Heart right ventricle (tissue), 16 donors: ENCODE measurements around the gene RIMKLB. TPM values are rescaled to one million over a fixed set of nuclear protein-coding genes. Genes with fewer than 3 reads are reported as not detected.

Experiments
- ATAC-seq, 8 donors: fragments of 200-7000 bp; cut with Tn5 transposase; one replicate each; pipeline ENCODE4 v1.9.1; 2020; ENCODE audit warnings: mild to moderate bottlenecking in 8 of 8, moderate library complexity in 8 of 8, moderate number of reproducible peaks in 1 of 8
- DNase-seq, 2 donors: peaks; one replicate each; pipeline ENCODE4 v3.0.0-alpha.2; 2020
- H3K27ac ChIP-seq, 10 donors: fragments of 200-600 bp; sonication (generic) in 2 of 10; one replicate each; pipeline versions ENCODE4 v1.5.0 to v1.8.0; 2020 to 2022; ENCODE audit warnings: mild to moderate bottlenecking in 3 of 10
- H3K27me3 ChIP-seq, 7 donors: fragments of 200-600 bp; one replicate each; pipeline ENCODE4 v1.8.0; 2021 to 2022; ENCODE audit warnings: mild to moderate bottlenecking in 2 of 7
- H3K36me3 ChIP-seq, 9 donors: fragments of 200-600 bp; sonication (generic) in 1 of 9; one replicate each; pipeline versions ENCODE4 v1.5.0 to v1.8.0; 2020 to 2022; ENCODE audit warnings: mild to moderate bottlenecking in 2 of 9
- H3K4me1 ChIP-seq, 9 donors: fragments of 200-600 bp; sonication (generic) in 1 of 9; one replicate each; pipeline versions ENCODE4 v1.5.0 to v1.8.0; 2020 to 2022; ENCODE audit warnings: mild to moderate bottlenecking in 4 of 9
- H3K4me3 ChIP-seq, 10 donors: fragments of 200-600 bp; sonication (generic) in 2 of 10; one replicate each; pipeline versions ENCODE4 v1.5.0 to v1.8.0; 2020 to 2022; ENCODE audit warnings: mild to moderate bottlenecking in 7 of 10, moderate library complexity in 2 of 10
- H3K9me3 ChIP-seq, 11 donors: fragments of 200-600 bp in 10 of 11; sonication (generic) in 2 of 11; one replicate each; pipeline versions ENCODE4 v1.5.0 to v1.8.0; 2013 to 2022; ENCODE audit warnings: mild to moderate bottlenecking in 2 of 11, control low read depth in 1 of 11, moderate library complexity in 1 of 11
- CTCF ChIP-seq, 9 donors: fragments of 200-600 bp; sonication (generic) in 2 of 9; IDR thresholded peaks; one replicate each; pipeline versions ENCODE4 v1.5.0 to v1.8.0; 2021 to 2022; ENCODE audit warnings: antibody characterized with exemption in 9 of 9, mild to moderate bottlenecking in 5 of 9, moderate library complexity in 1 of 9
- WGBS, 2 donors: extraction: QIAGEN DNeasy Blood & Tissue Kit; methylation state at CpG; one replicate each; pipeline ENCODE4 v1.1.7; 2013; ENCODE audit warnings: inconsistent platforms in 1 of 2; 5-methylcytosine and 5-hydroxymethylcytosine counted together
- intact Hi-C, 10 donors: fragments of 100-400 bp; cut with DNase I; formaldehyde crosslinking; loops; one replicate each; pipeline versions ENCODE4 v1.11.1 to v1.14.2; 2022
- polyA plus RNA-seq, 2 donors: library from polyadenylated mRNA; stranded (reverse); fragments of 200-250 nt; gene quantifications; one replicate each; pipeline ENCODE4 v1.2.3, GENCODE V29; 2013
- total RNA-seq, 10 donors: library from RNA; stranded (reverse); fragmentation: NEBNext Ultra II Directional in 3 of 10; extraction: Animal tissue kit (Norgen Biotek cat#: 25700) in 3 of 10; gene quantifications; one replicate each; pipeline versions ENCODE4 v1.2.1 to v1.2.4, GENCODE V29; 2021 to 2023
- donor health status: Arrhythmogenic right ventricular cardiomyopathy.
- donor health status: ischemic (EF 13 %, LVEDD 7.1; RV severe dilation, severe dysfunction).
- donor health status: healthy with polysubstance abuse.
- donor health status: DM: no; HTN: yes; CAD: no.
- donor health status: DM: no; HTN: no; CAD: no.
- donor health status: ischemic (EF 25% LVEDD 6.9; RV normal size, moderate dysfunction).
- donor health status: ischemic (EF 25% LVEDD 5.7; RV mildly dilated, moderate dysfunction).
- donor health status: healthy.
- donor health status: DM: yes; HTN: yes; CAD: no.
- donor health status: Ischemic cardiomyopathy.
- donor health status: ischemic (EF 35%, LVEDD 5.7; RV mildly dilated, moderate dysfunction).
- donor health status: nonischemic (EF 11% LVEDD 7.7; RV severe dilation, severe dysfunction).
- donor health status: DM: yes; HTN: yes; CAD: no.
- donor health status: PGD.
- donor health status: ischemic (EF 29% LVEDD 5.4; RV normal size, mild dysfunction).
- donor health status: nonischemic (EF 23%, LVEDD 6.1; RV moderate dilation, normal function).

The RIMKLB gene
- total and polyA plus RNA-seq, 12 donors: 7.2 to 65.9 (median 12.6) TPM

- H3K27me3 ChIP-seq: no peaks in the 10 kb centered on the region
- DNase-seq: peak; percentile 46 to 64
- intact Hi-C loops: no loop called here
- no peaks in the 10 kb centered on the region for H3K9me3 ChIP-seq
- peaks cover 0 to 13% (median 0%) of the 10 kb centered on the region in 9 donors for H3K4me1 ChIP-seq
- no peak overlapping the region for H3K4me3 ChIP-seq
- peak overlapping the region; percentile 34 to 81 (median 64) for H3K27ac ChIP-seq
- ATAC-seq: peak; percentile 83 to 92 (median 87)
- H3K36me3 ChIP-seq: no peaks in the 10 kb centered on the region
- WGBS, 2 donors: 66 to 80% methylated on average over 5 of the region's 5 CpGs
- TF ChIP-seq CTCF (IDR thresholded peaks at IDR 0.05): no peak
Observed at GRCh38 chr12:8664228-8664913, 33.4 kb upstream of the RIMKLB start.

GRCh38 chr12:8665759-8666158 lies 32.0 kb upstream of the RIMKLB start:
- Histone ChIP-seq H3K9me3 (no peaks in the 10 kb centered on the region), H3K4me1 (peaks cover 0 to 13% (median 0%) of the 10 kb centered on the region in 9 donors), H3K27me3 (no peaks in the 10 kb centered on the region), H3K27ac (no peak overlapping the region), H3K4me3 (no peak overlapping the region), H3K36me3 (no peaks in the 10 kb centered on the region)
- DNase-seq (no peak), ATAC-seq (no peak)
- 76 to 78% methylated on average over 4 of the region's 4 CpGs for WGBS, 2 donors
- intact Hi-C loops: no loop called here
- TF ChIP-seq CTCF (IDR thresholded peaks at IDR 0.05): no peak

DNA sequence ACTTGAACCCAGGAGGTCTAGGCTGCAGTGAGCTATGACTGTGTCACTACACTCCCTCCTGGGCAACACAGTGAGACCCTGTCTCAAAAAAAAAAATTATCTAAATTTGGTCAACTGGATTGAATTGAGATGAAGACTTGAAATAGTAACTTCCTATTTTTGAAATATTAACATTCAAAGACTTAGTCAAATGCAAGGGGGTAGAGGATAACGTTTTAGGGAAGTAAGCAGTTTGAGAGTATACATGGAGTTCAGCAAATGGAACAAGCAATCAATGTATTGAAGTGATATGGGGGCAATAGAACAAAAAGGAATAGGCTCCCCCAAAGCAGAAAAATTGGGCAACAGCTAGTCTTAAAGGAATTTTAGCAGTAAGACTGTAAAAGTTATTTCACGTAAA lies 30.5 kb upstream of the RIMKLB start:
- ATAC-seq: no peak

DNA sequence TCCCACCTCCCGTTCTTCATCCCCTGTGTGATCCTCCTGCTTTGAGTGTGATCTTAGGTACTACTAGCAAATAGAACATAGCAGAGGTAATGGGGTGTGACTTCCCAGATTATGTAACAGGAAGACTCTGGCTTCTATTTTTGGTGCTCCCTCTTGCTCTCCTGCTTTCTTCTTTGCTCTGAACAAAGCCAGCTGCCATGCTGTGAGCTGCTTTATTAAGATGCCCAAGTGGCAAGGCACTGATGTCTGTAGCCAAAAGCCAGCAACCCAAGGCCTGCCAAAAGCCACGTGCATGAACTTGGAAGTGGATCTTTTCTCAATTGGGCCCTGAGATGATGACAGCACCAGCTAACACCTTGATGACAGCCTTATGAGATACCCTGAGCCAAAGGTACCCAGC lies 29.4 kb upstream of the RIMKLB start:
- no peak for DNase-seq
- intact Hi-C loops: no loop called here
- no peak for TF ChIP-seq CTCF (IDR thresholded peaks at IDR 0.05)
- 58 to 61% methylated on average over 2 of the region's 2 CpGs for whole genome bisulfite sequencing, 2 donors
- H3K9me3 ChIP-seq: no peaks in the 10 kb centered on the region
- no peak overlapping the region for H3K27ac ChIP-seq
- H3K4me3 ChIP-seq: no peak overlapping the region
- no peaks in the 10 kb centered on the region for H3K36me3 ChIP-seq
- H3K27me3 ChIP-seq: no peaks in the 10 kb centered on the region
- ATAC-seq: no peak
- peaks cover 0 to 13% (median 0%) of the 10 kb centered on the region in 9 donors for H3K4me1 ChIP-seq

More for the DNA sequence above, 30.5 kb upstream of the RIMKLB start:
- no peak for TF ChIP-seq CTCF (IDR thresholded peaks at IDR 0.05)
- no peak overlapping the region for H3K4me3 ChIP-seq
- WGBS, 2 donors: 73 to 82% methylated on average over 2 of the region's 2 CpGs
- H3K4me1 ChIP-seq: peaks cover 0 to 13% (median 0%) of the 10 kb centered on the region in 9 donors
- intact Hi-C loops: loop anchor here in 1 of 10 donors (1.0 kb wide), 1 partner anchor 20 kb away; no protein-coding TSS in a partner anchor
- no peaks in the 10 kb centered on the region for H3K27me3 ChIP-seq
- no peak overlapping the region for H3K27ac ChIP-seq
- H3K36me3 ChIP-seq: no peaks in the 10 kb centered on the region
- DNase-seq: no peak
- H3K9me3 ChIP-seq: no peaks in the 10 kb centered on the region
